Measurements from ENCODE around the gene GAGE13. TPM values are rescaled to one million over a fixed set of nuclear protein-coding genes. Genes with fewer than 3 reads are reported as not detected.

Gene GAGE13
- total and polyA plus RNA-seq, 2 of the 13 experiments (the other 11 are each of a cell fraction or from before 2014, with no cell fraction given) = not detected

DNA sequence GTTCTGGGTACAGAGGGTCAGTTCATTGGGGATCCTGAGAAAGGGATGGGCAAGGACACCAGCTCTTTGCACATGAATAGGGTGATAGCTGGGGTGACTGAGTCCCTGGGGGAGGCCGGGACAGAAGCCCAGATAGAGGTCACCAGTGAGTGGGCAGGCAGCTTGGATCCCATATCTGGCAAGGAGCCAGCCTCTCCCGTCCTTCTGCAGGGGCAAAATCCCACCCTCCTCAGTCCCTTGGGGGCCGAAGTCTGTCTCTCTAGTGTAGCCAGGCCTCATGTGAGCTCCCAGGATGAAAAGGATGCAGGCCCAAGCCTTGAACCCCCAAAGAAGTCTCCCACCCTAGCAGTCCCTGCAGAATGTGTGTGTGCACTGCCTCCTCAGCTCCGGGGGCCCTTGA, 44.8 kb upstream of the GAGE13 start:
- intact Hi-C loops (cut with micrococcal nuclease; ENCODE audit: unreplicated experiment) (no loop called here), in situ Hi-C loops (cut with HindIII; ENCODE audit: extremely low pct_ligation_motif_present, low pct_unique_long_range_greater_than_20kb) (no loop called here)
- no CpG with 5 or more reads among the region's 4 CpGs for WGBS (ENCODE audit: low lambda C conversion rate)
- CTCF ChIA-PET (ENCODE audit: low intra/inter-chr PET ratio, low total read pairs) = no interaction called here
- Histone ChIP-seq H2AFZ (ENCODE audit: low read length) (no peak overlapping the region), H3K4me1 (ENCODE audit: insufficient read depth, low read length) (no peaks in the 10 kb centered on the region), H3K9me3 (ENCODE audit: low read length) (no peaks in the 10 kb centered on the region), H3K4me3 (replicated peaks in 1 of 3; ENCODE audit: insufficient read depth in 1 of 3, low read depth in 2 of 3, low read length in 3 of 3) (no peak overlapping the region), H3K4me2 (ENCODE audit: low read depth, low read length) (no peak overlapping the region), H3K9ac (ENCODE audit: insufficient read depth, low read depth, low read length) (no peak overlapping the region), H3K36me3 (replicated peaks in 1 of 2; ENCODE audit: control insufficient read depth in 1 of 2, insufficient read depth in 2 of 2, low read length in 2 of 2) (no peaks in the 10 kb centered on the region), H4K20me1 (ENCODE audit: insufficient read depth, low read length) (no peaks in the 10 kb centered on the region), H3K27ac (ENCODE audit: extremely low read length, insufficient read depth, low read length) (no peak overlapping the region), H3K79me2 (ENCODE audit: insufficient read depth, low read length) (no peaks in the 10 kb centered on the region), H3K27me3 (ENCODE audit: control insufficient read depth in 1 of 2, insufficient read depth in 2 of 2, low read length in 2 of 2) (no peaks in the 10 kb centered on the region; a peak in 1 of 5 replicates)
- TF ChIP-seq MIER3 (CRISPR knock-in tag; IDR thresholded peaks at IDR 0.05; ENCODE audit: borderline replicate concordance) = no peak
- TF ChIP-seq, protein P1, sequence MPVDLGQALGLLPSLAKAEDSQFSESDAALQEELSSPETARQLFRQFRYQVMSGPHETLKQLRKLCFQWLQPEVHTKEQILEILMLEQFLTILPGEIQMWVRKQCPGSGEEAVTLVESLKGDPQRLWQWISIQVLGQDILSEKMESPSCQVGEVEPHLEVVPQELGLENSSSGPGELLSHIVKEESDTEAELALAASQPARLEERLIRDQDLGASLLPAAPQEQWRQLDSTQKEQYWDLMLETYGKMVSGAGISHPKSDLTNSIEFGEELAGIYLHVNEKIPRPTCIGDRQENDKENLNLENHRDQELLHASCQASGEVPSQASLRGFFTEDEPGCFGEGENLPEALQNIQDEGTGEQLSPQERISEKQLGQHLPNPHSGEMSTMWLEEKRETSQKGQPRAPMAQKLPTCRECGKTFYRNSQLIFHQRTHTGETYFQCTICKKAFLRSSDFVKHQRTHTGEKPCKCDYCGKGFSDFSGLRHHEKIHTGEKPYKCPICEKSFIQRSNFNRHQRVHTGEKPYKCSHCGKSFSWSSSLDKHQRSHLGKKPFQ (CRISPR knock-in tag; IDR thresholded peaks at IDR 0.05; ENCODE audit: insufficient replicate concordance) = no peak
- TF ChIP-seq, protein P2, sequence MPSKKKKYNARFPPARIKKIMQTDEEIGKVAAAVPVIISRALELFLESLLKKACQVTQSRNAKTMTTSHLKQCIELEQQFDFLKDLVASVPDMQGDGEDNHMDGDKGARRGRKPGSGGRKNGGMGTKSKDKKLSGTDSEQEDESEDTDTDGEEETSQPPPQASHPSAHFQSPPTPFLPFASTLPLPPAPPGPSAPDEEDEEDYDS (CRISPR knock-in tag; IDR thresholded peaks at IDR 0.05) = no peak
- no peak for TF ChIP-seq CEBPZ (IDR thresholded peaks at IDR 0.05; ENCODE audit: low read length)
- FAIRE-seq (no peak), DNase-seq (ENCODE audit: low spot score) (no peak), ATAC-seq (no peak)
- BruUV-seq (replicated peaks) = no TSS peak
- POLR2A ChIA-PET = no interaction called here

Measured in HepG2 (cell line).